Omental fat pad (tissue), 4 donors: Measurements from ENCODE around the gene TBX18. TPM values are rescaled to one million over a fixed set of nuclear protein-coding genes. Genes with fewer than 3 reads are reported as not detected.

ENCODE experiments used
- ATAC-seq: fragments of 150-250 bp; one replicate; pipeline ENCODE4 v1.9.1; 2016; ENCODE audit warnings: mild to moderate bottlenecking, moderate library complexity; ENCODE audit not compliant: low FRiP score
- DNase-seq: peaks from one replicate; pipeline ENCODE4 v3.0.0-alpha.2; 2019; ENCODE audit warnings: low spot score
- total RNA-seq, 4 donors: library from RNA; depleted of rRNA; stranded (reverse); fragments of >200 nt; gene quantifications; one replicate each; pipeline ENCODE4 v1.1.0, GENCODE V29; 2016
- TF ChIP-seq, protein P1 (sequence below), 3 donors: fragments of 450-650 bp; IDR thresholded peaks; one replicate each; pipeline ENCODE4 v1.5.1; 2016 to 2017; ENCODE audit warnings: antibody characterized with exemption in 3 of 3, mild to moderate bottlenecking in 3 of 3, moderate library complexity in 2 of 3

Gene TBX18
- total RNA-seq, 4 donors from 2014 or later = 2.3 to 6.4 (median 4.6) TPM

DNA sequence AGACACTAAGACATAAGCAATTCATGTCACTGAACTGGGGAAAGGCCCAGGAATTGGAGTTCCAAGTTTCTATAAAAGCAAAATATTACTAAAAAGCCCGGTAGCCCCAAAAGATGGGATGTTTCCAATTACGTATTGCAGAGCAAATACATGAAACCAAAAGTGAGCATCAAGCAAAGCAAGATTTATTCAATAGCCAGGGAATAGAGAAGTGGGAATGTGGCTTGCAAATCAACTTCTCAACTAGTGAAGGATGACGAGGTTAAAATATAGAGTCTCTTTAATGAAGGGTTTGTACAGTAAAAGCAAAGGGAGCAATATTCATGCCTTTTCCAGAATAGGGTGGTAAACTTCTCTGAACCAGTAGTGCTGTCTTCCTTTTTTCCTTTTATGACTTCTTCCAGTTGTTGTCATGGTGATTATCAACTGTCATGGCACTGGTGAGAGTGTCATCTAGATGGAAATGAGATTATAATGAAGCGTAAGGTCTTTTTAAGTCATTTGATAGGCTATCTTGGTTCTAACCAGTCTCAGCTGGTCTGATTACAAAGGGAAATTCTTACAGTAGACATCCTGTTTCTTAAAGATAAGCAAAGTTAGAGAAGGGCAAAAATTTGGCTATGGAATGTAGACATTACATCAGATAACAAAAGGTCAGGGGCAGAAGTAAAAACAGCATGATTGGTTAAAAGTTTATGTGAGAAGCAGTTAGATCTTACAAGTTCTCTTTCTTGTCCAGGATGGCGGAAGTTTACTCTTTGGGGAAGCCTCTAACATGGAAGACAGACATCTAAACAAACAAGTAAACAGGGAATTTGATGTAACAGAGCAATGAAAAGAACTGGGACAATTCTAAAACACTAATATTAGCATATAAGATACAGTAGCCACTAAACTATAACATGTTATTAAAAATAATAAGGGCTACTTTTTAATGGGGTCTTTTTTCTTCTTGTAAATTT lies 96.9 kb downstream of the TBX18 start:
- TF ChIP-seq, protein P1, sequence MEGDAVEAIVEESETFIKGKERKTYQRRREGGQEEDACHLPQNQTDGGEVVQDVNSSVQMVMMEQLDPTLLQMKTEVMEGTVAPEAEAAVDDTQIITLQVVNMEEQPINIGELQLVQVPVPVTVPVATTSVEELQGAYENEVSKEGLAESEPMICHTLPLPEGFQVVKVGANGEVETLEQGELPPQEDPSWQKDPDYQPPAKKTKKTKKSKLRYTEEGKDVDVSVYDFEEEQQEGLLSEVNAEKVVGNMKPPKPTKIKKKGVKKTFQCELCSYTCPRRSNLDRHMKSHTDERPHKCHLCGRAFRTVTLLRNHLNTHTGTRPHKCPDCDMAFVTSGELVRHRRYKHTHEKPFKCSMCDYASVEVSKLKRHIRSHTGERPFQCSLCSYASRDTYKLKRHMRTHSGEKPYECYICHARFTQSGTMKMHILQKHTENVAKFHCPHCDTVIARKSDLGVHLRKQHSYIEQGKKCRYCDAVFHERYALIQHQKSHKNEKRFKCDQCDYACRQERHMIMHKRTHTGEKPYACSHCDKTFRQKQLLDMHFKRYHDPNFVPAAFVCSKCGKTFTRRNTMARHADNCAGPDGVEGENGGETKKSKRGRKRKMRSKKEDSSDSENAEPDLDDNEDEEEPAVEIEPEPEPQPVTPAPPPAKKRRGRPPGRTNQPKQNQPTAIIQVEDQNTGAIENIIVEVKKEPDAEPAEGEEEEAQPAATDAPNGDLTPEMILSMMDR (IDR thresholded peaks at IDR 0.05) = no peak
- ATAC-seq (no peak), DNase-seq (no peak)

DNA sequence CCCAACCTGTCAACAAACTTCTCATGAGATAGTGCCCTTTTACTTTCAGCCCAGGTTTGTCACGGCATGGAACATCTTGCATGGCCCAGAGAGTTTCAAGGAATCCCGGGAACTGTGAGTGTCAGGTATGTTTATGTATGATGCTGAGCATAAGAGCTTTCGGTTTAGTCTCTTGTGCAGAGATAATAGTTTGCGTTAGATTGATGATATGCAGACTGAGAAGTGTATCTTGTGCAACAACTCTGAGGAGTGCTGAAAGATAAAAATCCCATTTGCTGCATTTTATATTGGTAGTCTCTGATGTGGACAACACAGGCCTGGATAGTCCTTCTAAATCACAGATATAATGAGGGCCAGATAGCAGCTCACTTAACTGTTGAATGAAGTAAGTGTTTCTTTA lies 99.0 kb downstream of the TBX18 start:
- ATAC-seq = peak; percentile 84
- TF ChIP-seq, protein P1 (IDR thresholded peaks at IDR 0.05) = no peak
- no peak for DNase-seq

DNA sequence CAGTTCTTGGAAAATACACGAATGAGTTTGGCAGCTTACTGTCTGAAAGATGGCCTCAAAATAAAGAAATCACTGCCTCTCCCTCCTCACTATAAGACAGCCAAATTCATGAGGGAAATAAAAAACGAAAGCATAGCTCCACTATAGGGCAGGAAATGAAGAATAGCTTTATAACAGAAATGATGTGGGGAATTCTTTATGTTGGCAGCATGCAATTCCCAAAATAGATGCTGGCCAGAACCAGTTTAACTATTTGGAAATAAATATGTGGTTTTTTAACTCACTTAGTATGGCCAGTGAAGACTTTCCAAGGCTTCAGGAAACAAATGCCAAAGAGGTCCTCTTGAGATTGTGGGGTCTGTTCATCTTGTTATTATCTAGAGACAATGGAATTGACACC lies 100.5 kb downstream of the TBX18 start:
- ATAC-seq (no peak), DNase-seq (no peak)

DNA sequence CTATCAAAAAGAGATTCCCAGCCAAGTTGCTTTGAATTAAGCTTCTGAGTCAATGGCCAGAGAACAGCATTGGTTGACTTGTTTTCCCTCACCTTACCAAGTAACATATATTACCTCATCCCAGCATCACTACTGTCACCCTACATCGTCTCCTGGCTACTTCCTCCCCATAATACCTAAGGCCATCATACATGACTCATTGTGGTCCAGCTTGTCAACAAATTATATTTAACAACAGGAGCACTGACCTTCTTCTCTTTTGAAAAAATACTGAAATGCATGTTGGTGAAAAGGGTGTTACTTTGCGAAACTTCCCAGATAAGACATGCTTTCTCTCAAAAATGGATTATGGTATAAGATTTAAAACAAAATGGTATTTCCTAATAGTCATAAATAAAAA lies 106.9 kb downstream of the TBX18 start:
- TF ChIP-seq, protein P1 (IDR thresholded peaks at IDR 0.05) = no peak
- ATAC-seq (no peak), DNase-seq (no peak)

More for the DNA sequence above, 100.5 kb downstream of the TBX18 start:
- TF ChIP-seq, protein P1 (IDR thresholded peaks at IDR 0.05) = no peak

DNA sequence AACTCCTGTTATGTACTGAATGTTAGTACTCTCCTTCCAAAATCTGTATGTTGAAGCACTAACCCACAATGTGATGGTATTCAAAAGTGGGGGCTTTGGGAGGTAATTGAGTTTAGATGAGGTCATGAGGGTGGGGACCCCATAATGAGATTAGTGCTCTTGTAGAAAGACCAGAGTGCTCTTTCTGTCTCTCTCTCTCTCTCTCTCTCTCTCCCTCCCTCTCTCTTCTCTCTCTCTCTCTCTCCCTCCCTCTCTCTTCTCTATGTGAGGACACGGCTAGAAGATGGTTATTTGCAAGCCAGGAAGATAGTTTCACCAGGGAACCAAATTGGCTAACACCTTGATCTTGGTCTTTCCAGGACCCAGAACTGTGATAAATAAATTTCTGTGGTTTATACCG lies 107.4 kb downstream of the TBX18 start:
- TF ChIP-seq, protein P1 (IDR thresholded peaks at IDR 0.05) = no peak
- ATAC-seq = no peak
- no peak for DNase-seq

DNA sequence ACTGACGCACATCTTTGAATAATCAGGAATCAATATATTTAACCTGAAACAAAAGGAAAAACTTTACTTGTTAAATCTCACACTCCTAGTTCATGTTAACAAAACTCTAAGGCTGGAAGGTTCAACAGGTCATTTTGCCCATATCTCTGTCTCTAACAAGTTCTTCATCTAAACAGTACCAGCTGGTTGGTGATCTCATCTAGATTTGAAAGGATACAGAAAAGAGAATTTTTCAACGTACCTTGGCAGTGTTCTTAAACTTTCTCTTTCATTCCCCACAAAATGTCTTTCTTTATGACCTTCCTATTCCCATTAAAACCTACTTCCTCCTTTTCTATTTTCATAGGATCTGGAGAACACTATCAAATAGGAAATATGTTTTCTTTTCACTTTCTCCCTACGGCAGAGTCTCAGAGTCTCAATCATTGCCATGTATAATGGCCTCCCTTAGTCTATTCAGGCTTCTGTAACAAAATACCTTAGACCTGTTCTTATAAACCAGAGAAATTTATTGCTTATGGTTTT lies 111.3 kb downstream of the TBX18 start:
- ATAC-seq = no peak
- TF ChIP-seq, protein P1 (IDR thresholded peaks at IDR 0.05) = no peak
- DNase-seq = no peak
